AG09309 (cell line): ENCODE results near the gene COQ8A.

Experiments used
- DNase-seq: peaks from one replicate; pipeline ENCODE4 v3.0.0-alpha.2; 2010; ENCODE audit warnings: low read depth
- H3K4me3 ChIP-seq: 2 replicates; pipeline ENCODE4 v1.5.1; 2011; ENCODE audit warnings: mild to moderate bottlenecking, low read depth, low read length, moderate library complexity; ENCODE audit not compliant: control insufficient read depth
- CTCF ChIP-seq: IDR thresholded peaks from 2 replicates; pipeline ENCODE4 v1.5.1; 2011; ENCODE audit warnings: mild to moderate bottlenecking, low read depth, low read length, inconsistent platforms; ENCODE audit not compliant: insufficient read depth, control insufficient read depth; ENCODE audit errors: missing control alignments

COQ8A gene

GRCh38 chr1:226904772-226905171 is 35.3 kb upstream of the COQ8A start:
- TF ChIP-seq CTCF, result no peak
- H3K4me3 ChIP-seq, result no peak overlapping the region
- no peak for DNase-seq

DNA sequence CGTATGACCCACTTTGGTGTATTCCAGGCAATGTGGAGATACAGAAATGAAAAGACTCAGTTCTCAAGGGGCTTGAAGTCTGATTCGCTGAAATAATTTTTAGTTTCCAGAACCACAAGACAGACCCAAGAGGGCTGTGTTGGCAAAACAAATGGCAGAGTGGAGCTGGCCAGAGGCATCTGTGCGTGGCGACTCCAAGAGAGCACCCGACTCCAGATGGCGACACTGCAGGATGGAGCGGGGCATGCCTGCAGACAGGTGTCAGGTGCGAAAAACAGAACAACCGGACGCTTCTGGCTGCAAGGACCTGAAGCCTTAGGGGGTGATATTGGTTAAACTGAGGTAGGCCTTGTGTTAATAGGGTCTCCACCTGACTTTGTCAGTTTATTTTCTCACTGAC is 31.7 kb upstream of the COQ8A start:
- H3K4me3 ChIP-seq, result no peak overlapping the region
- DNase-seq, result no peak
- no peak for TF ChIP-seq CTCF

DNA sequence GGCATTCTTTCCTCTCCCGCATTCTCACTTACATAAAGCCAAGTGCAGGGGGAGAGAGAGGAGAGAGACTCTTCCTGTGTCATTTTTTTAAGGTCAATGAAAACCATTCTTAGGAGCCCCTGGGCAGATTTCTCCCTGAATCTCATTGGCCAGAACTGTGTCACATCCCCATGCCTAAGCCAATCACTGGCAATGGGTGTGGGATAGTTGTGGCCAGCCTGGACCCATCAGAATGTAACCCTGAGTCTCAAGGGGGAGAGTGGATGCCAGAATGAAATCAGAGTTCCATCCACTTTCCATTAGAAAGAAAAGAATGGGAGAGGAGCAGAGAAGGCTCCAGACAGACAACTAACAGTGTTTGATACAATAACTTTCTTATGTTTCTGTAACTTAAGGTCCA is 31.2 kb upstream of the COQ8A start:
- no peak for TF ChIP-seq CTCF
- no peak overlapping the region for H3K4me3 ChIP-seq
- no peak for DNase-seq

GRCh38 chr1:226912587-226913176 is 27.4 kb upstream of the COQ8A start:
- DNase-seq, result no peak

GRCh38 chr1:226915672-226915995 is 24.5 kb upstream of the COQ8A start:
- TF ChIP-seq CTCF, result no peak
- no peak overlapping the region for H3K4me3 ChIP-seq

More at GRCh38 chr1:226912587-226913176, 27.4 kb upstream of the COQ8A start:
- H3K4me3 ChIP-seq, result no peak overlapping the region
- TF ChIP-seq CTCF, result peak; percentile 35

GRCh38 chr1:226916497-226916896 is 23.6 kb upstream of the COQ8A start:
- no peak overlapping the region for H3K4me3 ChIP-seq
- TF ChIP-seq CTCF, result no peak
- no peak for DNase-seq

More at GRCh38 chr1:226915672-226915995, 24.5 kb upstream of the COQ8A start:
- DNase-seq, result no peak

DNA sequence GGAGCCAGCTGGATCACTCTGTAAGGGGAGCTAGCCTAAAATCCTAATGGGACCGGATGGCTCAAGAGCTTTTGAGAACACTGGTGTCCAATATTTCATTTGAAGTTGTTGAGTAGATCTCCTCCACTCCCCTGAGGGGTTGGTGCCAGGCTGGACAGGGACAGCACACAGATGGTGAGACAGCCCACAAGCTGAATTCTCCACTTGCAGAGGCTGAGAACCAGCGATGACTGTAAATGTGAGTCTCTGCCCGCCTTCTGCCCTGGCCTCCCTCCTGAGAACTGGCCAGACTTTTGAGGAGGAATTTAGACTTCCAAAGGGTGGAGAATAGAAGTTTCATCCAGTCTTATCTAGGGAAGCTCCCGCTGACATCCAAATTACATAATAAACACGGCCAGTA is 20.5 kb upstream of the COQ8A start:
- no peak for DNase-seq
- H3K4me3 ChIP-seq, result no peak overlapping the region
- no peak for TF ChIP-seq CTCF
